ENCODE measurements around the gene AK3.

AK3 gene

GRCh38 chr9:4748612-4749011, 7.6 kb upstream of the AK3 start:
- DNase-seq (ENCODE audit: low read depth): no peak

- no peak for DNase-seq (ENCODE audit: low read depth)
These were observed 5.5 kb upstream of the AK3 start for GRCh38 chr9:4746278-4747030.

DNA sequence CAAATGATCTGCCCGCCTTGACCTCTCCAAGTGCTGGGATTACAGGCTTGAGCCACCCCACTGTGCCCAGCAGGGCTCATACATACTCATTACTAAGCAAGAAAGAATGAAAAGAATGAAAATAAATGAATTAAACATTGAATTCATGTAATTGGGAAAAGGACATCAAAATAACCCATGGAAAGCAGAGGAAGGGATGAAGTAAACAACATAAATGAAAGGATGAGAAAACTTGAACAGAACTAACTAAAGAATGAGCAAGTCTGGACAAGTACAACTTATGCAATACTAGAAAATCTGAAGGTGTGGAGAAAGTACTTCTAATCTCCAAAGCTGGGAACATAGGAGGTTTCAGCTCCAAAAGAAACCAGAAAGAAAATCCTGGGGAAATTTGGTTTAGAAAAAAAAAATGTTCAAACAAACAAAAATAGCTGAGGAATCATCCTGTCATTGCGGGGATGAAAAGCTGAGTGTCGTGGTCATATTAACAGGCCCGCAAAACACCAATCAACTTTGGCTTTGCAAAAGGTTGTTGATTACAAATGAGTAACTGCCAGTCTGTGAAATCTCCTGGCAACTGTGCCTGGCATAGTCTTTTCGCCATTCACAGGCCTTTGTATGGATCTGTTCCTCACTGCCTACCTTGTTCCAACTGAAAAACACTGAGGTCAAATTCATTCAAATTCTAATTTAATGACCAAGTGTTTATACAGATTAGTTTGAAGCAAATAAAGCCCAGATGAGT, 2.3 kb upstream of the AK3 start:
- DNase-seq (ENCODE audit: low read depth): no peak

DNA sequence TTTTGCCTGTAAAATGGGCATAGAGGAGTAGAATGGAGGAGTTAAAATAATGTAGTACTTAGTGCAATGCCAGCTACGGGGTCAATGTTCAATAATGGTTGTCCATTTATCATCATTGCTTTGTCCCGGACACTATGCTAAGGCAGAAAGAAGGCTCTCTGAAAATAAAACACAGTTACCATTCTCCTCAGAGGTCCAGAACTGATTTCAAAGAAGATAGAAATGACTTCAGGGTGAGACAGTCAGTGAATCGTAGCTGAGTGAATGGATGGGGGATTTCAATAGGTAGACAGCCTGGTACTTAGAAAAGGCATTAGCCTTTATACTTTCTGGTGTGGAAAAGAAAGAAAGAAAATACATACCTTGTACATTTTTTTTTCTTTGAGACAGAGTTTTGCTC, 1.2 kb upstream of the AK3 start:
- no peak for DNase-seq (ENCODE audit: low read depth)

DNA sequence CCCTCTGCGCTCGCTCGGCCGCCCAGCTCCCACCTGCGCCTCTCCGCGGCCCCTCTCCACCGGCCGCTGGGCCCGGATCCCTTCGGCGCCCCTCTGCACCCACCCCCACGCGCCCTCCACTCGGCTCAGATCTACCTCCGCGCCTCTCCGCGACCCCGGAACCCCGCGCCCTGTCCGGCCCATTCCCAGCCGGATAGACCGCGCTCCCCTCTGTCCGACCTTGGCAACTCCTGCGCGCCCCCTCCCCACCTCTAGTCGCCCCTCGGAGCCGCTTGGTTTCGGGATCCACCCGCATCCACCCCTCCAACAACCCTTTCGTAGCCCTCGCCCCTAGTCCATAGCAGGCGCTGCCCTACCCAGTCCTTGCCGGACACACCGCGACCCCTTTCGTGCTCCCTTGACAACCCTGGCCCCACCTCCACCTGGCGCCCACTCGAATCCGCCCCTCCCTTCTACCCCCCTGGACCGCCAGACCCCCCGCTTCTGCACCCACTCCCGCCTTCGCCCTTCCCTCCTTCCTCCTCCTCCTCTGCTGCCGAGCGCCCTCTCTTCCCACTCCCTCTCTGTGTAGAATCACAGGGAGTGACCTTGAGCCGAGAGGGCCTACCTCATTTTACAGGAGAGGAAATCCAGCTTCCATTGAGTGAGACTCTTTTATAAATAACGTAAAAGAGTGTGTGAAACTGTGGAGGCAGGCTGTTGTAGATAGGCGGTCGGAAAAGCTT, 525 bp upstream of the AK3 start:
- DNase-seq (ENCODE audit: low read depth): no peak

DNA sequence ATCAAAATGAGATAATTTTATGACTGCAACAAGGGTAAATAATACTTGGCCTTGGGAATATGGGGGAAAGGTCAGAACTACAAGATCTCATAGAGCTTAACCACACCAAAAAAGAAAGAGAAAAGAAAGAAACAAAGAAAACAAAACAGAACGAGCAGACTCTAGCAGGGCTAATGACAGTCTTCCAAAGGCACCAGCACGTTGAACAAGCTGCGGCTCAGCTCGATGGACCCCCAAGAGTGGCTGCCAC, 689 bp downstream of the AK3 start:
- DNase-seq (ENCODE audit: low read depth): no peak

GRCh38 chr9:4739587-4740387, 1.2 kb downstream of the AK3 start:
- no peak for DNase-seq (ENCODE audit: low read depth)

- DNase-seq (ENCODE audit: low read depth): no peak
These were observed 2.0 kb downstream of the AK3 start for GRCh38 chr9:4738866-4739586.

- no peak for DNase-seq (ENCODE audit: low read depth)
These were observed 6.9 kb downstream of the AK3 start for GRCh38 chr9:4734150-4734549.

DNA sequence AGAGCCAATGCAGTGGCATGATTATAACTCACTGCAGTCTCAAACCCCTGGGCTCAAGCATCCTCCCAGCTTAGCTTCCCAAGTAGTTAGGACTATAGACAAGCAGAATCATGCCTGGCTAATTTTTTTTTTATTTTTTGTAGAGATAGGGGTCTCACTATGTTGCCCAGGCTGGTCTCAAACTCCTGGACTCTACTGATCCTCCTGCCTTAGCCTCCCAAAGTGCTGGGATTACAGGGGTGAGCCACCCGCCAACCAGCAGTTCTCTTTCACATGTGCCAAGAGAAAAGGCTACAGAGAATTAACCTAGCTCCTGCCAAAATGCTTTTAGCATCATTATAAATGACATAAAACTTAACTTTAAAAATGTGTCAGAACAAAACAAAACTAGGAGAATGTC, 8.1 kb downstream of the AK3 start:
- DNase-seq (ENCODE audit: low read depth): no peak

GRCh38 chr9:4727593-4727992, 13.4 kb downstream of the AK3 start:
- DNase-seq (ENCODE audit: low read depth): no peak

GRCh38 chr9:4725706-4726442, 15.1 kb downstream of the AK3 start:
- DNase-seq (ENCODE audit: low read depth): no peak

GRCh38 chr9:4721736-4722135, 19.3 kb downstream of the AK3 start:
- no peak for DNase-seq (ENCODE audit: low read depth)

- no peak for DNase-seq (ENCODE audit: low read depth)
These were observed 22.1 kb downstream of the AK3 start for GRCh38 chr9:4718911-4719310.

GRCh38 chr9:4717815-4718214, 23.2 kb downstream of the AK3 start:
- DNase-seq (ENCODE audit: low read depth): no peak

GRCh38 chr9:4716163-4716562, 24.8 kb downstream of the AK3 start:
- DNase-seq (ENCODE audit: low read depth): no peak

DNA sequence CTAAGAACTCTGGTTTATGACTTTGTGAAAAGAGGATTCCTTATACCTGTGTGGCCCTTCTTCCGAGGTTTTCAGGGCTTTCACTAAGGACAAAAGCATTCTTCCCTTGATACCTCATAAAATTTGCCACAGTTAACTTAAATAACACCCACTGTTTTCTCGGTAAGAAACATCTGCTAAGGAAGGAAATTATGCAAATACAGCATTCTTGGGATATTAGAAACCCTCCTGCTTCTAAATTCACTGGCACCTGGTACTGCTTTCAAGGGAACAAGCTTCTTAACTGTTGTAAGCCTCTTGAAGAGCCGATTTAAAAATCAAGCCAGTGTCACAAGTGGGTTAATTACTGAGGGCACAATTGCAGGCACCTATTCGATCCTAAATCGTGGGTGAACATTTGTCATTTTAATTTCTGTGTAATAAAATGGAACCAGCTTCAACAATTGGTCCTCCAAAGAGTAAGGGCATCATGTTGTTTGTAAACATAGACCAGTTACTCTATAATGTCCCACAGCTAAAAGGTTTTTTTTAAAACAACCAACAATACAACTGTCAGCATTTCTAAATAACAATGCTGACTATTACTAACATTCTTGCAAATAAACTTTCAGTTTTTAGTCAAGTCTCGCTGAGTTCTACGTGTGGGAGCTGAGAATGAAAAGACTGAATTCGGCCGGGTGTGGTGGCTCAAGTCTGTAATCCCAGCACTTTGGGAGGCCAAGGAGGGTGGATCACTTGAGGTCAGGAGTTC, 26.6 kb downstream of the AK3 start:
- DNase-seq (ENCODE audit: low read depth): no peak

GRCh38 chr9:4713849-4714248, 27.2 kb downstream of the AK3 start:
- DNase-seq (ENCODE audit: low read depth): no peak

DNA sequence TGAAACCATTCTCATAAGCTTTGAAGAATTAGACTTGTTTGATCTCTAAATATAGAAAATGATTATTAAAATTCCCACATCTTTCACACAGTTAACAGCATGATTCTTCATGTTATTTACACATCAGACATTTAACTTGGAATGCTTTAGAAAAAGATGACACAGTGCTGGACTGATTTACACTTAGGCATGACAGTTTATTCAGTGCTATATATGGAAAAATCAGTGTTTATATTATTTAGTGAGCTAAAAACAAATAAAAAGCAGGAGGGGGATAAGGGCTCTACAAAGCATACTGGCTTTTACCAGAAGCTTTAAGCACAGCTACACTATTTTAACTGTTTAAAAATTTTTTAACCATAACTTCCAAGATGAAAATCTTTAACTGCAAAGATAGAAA, 31.6 kb downstream of the AK3 start:
- no peak for DNase-seq (ENCODE audit: low read depth)

DNA sequence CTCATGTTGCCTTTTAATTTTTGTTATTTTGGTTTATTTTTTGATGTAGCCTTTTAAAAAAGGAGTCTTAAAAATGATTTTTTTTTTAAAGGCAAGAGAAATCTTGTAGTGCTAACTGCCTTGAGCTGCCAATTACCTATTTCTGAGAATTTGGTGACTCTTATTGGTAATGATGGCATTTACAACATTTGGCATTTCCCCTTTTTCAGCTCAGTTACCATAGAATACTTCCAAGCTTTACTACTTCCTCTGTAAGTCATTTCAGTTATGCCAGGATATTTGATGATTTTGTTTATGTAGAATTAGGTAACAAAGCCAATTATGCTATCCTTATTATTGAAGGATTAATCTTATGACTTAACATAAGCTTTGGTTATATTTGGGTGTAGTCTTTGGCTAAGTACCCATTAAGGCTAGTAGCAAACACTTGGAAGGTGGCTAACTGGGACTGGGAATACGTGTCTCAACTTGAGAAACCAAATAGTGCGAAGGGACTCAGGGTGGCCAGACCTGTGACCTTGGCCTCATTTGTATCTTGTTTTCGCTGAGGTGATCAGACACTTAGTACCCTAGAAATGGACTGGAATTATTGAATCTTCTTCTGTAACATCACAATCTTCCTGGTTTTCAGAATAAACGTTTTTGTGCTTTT, 33.9 kb downstream of the AK3 start:
- no peak for DNase-seq (ENCODE audit: low read depth)
